ENCODE data around the gene GH1. TPM values are rescaled to one million over a fixed set of nuclear protein-coding genes. Genes with fewer than 3 reads are reported as not detected.

The GH1 gene
- total RNA-seq, 1 experiment from 2014 or later: not detected

Other genes starting within 250 kb of the GH1 start
- gene LIMD2, start 218.7 kb downstream of the GH1 start, total RNA-seq (2021): 119 and 127 TPM in 2 replicates
- gene STRADA, start 177.0 kb downstream of the GH1 start, total RNA-seq (2021): 56.3 and 62.8 TPM in 2 replicates
- gene CCDC47, start 145.2 kb downstream of the GH1 start, total RNA-seq (2021): 91.9 and 104 TPM in 2 replicates
- gene DDX42, start 144.7 kb downstream of the GH1 start, total RNA-seq (2021): 148 and 149 TPM in 2 replicates
- gene PSMC5, start 91.4 kb downstream of the GH1 start, total RNA-seq (2021): 302 and 305 TPM in 2 replicates
- gene FTSJ3, start 91.2 kb downstream of the GH1 start, total RNA-seq (2021): 81.0 and 90.4 TPM in 2 replicates
- 71.9 and 89.4 TPM in 2 replicates for gene SMARCD2, start 76.2 kb downstream of the GH1 start, total RNA-seq (2021)
- gene CSH2, start 45.2 kb downstream of the GH1 start, total RNA-seq (2021): not detected in 2 replicates
- not detected in 2 replicates for gene GH2, start 36.9 kb downstream of the GH1 start, total RNA-seq (2021)
- not detected in 2 replicates for gene CSH1, start 22.3 kb downstream of the GH1 start, total RNA-seq (2021)
- gene CSHL1, start 7.6 kb downstream of the GH1 start, total RNA-seq (2021): not detected in 2 replicates
- 0.39 and 0.72 TPM in 2 replicates for gene CD79B, start 13.5 kb upstream of the GH1 start, total RNA-seq (2021)
- 0.56 and 0.79 TPM in 2 replicates for gene SCN4A, start 54.1 kb upstream of the GH1 start, total RNA-seq (2021)
- gene PRR29, start 79.5 kb upstream of the GH1 start, total RNA-seq (2021): 0.37 TPM in 1 of 2 replicates, not detected in the other
- 0.99 and 1.2 TPM in 2 replicates for gene ICAM2, start 101.8 kb upstream of the GH1 start, total RNA-seq (2021)
- gene ERN1, start 211.3 kb upstream of the GH1 start, total RNA-seq (2021): 6.7 and 8.0 TPM in 2 replicates